HG02571 (cell line): Measurements from ENCODE around the gene WLS.

Source experiments
- ATAC-seq: cut with Tn5 transposase; IDR thresholded peaks from one replicate; pipeline ENCODE4 v1.9.1; 2021; ENCODE audit warnings: mild to moderate bottlenecking, moderate library complexity; ENCODE audit not compliant: unreplicated experiment

Gene WLS

DNA sequence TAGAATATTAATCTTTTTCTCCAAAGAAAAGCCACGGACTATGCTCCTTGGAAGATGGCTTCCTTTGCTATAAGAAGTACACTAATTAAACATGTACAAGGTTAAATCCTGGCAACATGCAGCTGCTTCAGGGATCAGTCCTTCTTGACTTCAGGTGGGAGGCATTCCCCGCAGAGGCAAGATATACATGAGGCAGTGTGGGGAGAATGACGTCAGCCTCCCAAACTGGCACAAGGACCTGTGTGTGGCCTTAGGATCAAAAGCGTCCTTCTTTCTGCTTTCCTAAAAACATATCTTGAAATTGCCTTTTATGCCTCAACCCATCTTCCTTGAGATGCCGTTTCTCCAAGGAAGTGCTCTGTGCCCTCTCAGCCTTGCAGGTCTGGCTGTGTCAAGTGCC, 90.3 kb downstream of the WLS start:
- no peak for ATAC-seq

DNA sequence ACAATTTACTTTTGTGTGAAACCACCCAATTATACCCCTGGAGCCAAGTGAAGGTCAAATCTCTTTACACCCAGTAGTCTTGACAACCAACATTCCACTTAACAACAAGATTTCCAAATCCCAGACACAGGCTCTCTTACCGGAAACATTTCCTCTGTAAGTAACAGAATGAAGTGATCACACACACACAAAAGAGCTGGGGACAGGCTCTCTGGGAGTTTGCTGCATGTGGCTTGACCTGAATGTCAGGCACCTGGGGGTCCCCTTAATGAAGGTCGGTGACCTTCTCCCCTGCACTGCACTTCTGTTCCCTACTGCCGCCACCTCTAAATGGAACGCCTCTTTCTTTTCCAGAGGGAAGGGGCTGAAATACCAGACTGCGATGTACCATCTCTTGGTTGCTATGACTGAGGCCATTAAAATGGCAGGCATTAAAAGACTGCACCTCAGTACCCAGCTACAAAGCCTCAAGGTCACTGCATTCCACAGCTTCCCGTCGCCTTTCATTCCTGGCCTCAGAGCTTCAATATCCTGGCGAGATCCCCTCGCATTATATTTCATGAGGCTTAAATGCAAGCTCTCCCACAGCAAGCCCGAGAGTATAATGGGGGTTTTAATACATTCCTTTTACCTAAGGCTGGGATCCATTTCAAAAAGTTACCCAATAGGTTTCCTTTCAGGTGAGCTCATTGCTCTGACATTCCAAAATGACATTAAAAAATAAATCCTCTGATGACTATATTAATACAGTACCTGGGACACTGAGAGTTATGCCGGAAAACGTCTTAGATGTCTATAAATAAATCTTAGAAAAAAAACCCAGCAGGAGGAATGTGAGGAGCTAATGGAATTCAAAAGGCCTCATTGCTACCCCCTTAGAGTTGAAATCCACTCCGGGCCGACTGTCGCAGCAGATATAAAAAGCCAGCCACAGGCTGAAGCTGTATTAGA, 91.0 kb downstream of the WLS start:
- ATAC-seq: no peak

DNA sequence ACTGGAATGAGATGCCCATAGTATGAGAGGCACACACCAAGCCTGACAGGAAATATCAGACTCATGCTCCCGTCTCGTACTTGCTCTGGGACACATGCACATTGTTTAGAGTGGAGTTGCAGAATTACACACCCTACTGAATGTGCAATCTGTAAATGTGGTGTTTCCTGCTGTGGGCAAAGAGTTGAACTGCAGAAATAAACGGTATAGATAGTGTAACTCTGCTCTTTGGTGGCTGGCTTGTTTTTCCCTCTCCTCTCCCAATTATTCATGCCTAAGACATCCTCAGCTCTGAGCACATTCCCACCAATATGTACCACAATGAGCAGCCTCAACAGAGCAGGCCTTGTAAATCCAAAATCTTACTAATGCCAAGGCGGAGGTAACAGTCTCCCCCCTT, 91.8 kb downstream of the WLS start:
- ATAC-seq: no peak

DNA sequence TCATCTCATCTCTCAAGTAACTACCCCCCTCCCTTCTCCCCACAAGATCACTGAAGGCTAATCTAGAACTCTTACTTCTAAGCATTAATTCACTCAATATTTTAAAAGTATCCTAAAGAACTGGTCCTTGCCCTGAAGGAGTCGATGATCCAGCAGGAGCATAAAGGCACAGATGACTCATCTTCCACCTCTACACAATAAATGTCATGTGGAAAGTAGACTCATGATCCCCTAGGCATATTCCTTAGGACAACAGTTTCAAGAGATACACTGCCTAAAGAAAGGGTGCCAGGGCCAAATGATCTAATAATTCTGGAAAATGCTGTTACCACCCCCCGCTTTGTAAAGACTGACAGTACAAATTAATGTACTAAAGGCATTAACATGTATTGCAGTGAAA, 96.1 kb downstream of the WLS start:
- no peak for ATAC-seq

DNA sequence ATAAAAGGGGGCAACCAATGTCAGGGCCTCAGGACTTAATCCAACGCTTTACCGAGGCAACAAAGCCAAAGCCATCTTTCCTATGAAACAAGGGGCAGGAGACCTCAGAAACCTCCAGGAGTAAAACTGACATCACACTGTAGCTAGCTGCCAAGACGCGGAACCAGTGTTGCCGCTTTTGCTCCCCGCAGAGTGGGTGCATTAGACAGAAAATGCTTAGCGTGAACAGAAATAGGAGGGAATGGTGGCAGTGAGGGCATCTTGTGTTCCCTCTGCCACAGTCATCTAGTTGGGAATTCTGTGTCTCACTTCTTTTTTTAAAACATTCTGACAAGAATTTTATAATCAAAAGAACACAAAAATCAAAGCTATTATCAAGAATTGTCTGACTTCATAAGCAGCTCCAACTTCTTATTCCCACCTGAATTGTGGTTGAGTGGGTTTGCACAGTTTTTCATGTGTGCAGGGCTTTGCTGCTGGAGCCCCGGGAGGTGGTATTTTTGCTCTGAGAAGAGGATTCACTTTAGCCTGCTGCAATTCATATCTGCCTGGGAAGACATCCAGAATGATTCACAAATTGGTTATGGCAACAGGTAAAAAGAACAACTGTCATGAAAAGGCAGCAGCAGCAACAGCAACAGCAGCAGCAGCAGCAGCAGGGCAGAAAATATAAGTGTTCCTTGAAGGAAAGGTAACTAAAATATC, 99.7 kb downstream of the WLS start:
- no peak for ATAC-seq

DNA sequence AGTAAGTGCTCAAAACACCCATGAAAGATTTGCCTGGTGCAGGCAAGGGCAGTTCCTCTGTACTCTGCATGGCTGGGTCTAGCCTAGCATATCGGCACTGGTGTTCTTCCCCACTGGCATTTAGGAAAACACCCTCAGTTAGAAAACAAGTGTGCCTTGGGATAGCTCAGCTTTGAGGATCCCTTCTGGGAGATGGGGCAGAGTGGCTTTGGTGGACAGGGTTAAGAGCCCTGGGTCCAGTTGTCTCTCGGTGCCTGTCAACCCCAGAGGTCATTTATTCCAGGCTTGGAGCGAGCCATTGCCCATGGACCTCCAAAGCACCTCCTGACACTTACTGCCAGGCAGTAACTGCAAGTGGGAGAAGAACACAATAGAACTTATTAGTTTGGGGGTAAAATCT, 101.1 kb downstream of the WLS start:
- ATAC-seq: no peak

DNA sequence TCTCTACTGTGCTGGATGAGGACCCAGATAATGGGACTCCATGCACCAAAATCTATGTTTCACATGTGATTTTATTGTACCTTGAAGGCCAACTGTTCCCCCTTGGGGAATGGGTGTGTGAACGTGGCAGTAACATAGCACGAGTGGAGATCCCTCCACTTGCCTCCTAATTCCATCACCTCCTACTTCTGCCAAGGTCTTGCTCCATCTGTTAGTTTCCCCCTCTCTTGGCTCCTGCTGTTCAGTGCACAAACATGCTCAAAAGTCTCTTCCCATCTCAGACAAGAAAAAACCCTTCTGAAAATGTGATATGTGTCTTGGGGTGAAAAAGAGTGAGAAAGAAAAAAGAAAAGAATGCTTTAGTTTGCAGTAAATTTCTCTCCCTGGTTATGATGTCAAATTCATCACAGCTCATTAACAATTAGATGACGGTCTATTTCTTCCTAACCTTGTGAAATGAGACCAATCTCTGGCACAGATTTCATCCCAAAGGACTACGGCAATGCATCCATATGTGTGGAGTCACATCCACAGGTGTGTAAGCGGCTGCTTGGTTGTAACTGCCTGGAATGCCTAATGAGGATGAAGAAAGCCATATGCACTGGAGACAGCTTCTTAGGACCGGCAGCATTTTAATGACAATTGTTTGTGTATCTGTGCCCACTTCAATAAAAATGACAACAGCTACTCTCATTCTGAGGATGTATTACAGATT, 102.6 kb downstream of the WLS start:
- ATAC-seq: no peak

DNA sequence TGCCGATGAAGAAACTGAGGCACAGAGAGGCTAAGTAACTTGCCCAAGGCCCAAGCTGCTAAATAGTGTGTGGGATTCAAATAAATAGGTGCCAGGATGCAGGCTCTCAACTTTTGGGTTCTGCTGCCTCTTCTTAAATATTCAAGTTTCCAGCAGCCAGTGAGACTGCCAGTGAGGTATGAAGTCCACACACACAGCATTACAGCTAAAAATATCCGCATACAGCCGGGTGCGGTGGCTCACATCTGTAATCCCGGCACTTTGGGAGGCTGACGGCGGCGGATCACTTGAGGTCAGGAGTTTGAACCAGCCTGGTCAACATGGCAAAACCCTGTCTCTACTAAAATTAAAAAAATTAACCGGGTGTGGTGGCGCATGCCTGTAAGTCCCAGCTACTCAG, 103.5 kb downstream of the WLS start:
- no peak for ATAC-seq

DNA sequence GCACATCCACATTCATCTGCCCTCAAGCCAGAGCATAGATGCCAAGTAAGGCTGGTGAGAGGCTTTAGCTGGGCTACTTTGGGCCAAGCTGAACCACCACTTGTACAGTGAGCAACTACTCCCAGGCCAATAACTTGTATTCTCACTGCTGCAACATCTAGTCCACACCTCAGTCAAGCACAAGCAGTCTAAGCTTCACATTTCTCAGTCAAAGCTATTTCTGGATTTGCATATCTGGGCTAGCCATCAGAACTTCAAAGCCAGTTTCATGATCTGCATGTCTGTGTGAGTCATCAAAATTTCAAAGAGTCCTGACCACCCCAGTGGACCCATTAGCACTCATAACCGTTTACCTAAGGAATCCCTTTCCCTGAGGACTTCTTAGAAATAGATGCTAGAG, 104.2 kb downstream of the WLS start:
- ATAC-seq: peak; percentile 78

DNA sequence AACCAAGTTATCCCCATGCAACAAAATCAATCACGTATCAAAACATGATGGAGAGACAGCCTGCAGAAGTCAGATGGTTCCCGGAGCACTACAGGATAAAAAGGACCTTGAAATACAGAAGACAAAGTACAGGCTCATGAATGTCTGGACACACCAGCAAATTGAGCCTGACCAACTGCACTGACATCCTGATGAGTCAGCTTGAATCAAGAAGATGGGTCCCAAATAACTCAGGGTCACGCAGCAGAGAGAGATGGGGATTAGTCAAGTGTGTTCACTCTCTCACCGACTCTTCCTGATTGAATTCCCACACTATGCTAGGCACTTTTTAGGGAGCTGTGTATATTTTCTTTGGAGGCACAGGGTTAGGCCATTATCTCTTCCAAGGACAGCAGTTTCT, 110.8 kb downstream of the WLS start:
- ATAC-seq: no peak

DNA sequence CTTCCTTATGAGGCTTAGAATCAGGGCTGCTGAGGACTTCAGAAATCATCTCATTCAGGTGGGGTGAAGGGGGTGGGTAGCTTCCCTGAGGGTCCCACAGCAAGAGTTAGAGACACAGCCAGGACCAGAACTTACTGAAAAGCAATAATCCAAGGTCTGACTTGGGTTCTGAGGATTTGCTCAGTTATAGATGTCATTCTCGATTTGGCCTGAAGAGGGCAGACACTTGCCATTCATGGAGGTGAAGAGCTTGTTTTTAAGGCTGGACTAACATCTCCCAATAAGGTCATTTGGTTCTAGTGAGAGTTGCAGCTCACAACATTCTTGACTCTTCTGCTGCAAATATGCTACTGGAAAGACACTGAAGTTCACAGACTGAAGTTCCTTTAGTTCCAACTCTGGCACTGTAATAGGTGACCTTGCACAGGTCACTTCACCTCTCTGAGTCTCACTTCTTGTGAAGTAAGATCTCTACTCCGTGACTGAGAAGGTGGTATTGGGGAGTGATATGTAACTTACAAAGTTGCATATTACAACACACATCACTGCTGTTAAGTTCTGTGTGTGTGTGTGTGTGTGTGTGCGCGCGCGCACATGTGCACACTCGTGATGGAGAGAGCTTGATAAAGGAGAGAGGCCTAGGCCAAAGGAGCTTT, 112.1 kb downstream of the WLS start:
- ATAC-seq: peak; percentile 64

DNA sequence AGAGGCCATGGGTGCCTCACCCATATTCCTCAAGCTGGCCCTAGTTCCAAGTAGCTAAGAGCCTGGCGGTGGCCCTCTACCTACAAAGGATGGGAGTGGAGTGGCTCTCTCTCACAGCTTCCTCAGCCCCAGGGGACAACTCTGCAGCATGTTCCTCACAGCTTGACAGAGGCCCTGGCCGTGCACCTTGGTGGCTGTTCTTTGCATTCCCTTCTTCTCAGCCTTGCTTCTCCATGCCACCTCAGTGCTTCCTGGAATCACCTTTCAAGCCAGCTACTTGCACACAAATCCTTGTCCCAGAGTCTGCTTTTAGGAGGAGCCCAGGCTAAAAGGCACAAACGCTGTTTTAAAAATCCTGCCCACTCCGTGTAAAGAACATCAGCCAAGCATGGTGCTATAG, 112.9 kb downstream of the WLS start:
- ATAC-seq: no peak

DNA sequence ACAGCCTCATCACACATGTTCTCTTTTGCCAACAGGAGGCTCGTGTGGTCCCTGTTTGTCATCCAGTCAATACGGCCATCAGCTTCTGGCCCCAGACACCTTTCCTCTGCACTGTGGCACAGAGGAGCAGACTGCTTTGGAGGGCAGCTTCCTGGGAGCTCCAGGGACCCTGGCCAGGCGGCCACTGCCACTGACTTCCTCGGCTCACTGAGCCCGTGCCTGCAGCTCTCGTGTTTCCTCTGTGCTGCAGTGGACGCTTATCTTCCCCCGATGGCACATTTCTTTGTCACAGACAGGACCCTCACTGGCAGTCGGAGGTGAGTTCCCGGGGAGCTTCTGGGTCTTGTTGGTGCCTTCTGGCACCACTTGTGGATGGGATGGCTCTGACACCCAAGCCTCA, 114.9 kb downstream of the WLS start:
- no peak for ATAC-seq

DNA sequence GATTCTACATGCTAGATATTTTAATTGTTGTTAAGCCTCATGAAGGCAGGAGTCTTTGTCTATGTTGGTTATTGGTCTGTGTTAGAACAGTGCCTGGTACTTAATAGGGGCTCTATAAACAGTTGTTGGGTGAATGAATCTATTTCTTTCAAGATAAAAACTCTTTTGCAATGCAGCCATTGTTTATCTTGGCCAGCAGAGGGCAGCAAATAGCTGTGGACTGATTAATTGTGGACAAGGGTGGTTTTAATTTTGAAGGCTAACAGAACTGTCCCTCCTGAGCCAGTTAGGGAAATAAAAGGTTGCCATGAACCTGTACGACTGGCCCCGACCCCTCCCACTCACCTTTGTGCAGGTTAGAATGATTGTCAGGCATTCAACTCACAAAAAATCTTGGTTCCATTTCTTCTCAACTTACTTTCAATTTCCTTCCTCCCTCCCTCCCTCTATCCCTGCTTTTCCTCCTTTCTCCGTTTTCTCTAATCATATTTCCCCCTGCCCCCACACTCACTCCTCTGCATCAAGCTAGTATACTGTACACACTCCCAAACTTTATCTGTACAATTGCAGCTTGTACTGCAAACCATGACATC, 115.6 kb downstream of the WLS start:
- ATAC-seq: no peak

DNA sequence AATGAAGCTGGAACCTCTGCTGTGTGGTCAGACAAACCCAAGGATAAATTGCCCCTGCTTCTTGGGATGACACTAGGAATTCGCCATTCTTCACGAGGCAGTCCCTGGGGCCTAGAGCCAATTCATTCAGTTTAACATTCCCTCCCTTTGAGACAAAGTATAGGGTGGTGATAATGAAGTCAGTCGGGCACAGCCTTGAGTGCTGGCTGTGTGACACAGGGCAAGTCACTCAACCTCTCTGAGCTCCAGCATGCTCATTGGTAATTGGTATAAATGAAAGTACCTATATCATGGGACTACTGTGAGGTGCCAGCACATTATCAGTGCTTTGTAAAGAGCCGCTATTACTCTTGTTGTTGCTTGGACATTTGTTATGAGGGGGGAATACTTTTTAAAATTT, 117.0 kb downstream of the WLS start:
- ATAC-seq: no peak

DNA sequence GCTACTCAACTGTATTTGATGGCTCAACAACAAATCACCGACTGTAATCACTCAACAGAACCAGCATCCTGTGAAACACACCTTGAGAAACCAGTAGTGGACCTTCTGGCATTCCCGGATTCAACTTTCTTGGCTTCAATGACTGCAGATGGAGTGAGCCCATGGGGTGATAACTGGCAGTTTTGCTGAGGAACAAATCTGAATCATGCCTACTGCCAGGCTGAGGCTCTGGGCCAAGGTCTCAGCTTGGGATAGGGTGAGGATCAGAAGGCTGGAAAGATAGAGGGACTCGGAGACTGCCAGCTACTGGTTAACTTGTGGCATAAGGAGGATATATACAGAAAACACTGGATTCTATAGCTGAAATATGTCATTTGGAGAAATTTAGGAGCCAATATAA, 118.4 kb downstream of the WLS start:
- no peak for ATAC-seq

DNA sequence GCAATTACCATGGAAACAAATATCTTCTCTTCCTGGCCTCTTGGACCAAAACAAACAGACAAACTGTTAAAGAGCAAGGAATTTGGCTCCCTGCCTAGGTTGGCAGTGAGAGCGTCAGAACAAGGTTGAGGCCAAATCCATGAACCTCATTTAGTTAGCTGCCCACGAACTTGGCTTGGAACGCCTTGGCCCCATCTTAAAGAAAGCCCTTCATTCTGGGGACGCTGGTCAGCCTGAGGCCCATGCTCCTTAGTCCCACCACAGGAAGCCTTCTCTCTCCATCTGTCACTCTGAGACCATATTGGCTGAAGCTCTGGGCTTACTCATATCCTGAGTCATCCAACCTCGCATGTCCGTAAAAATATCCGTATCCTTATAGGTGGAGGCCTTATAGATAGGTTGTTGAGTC, 119.5 kb downstream of the WLS start:
- no peak for ATAC-seq

DNA sequence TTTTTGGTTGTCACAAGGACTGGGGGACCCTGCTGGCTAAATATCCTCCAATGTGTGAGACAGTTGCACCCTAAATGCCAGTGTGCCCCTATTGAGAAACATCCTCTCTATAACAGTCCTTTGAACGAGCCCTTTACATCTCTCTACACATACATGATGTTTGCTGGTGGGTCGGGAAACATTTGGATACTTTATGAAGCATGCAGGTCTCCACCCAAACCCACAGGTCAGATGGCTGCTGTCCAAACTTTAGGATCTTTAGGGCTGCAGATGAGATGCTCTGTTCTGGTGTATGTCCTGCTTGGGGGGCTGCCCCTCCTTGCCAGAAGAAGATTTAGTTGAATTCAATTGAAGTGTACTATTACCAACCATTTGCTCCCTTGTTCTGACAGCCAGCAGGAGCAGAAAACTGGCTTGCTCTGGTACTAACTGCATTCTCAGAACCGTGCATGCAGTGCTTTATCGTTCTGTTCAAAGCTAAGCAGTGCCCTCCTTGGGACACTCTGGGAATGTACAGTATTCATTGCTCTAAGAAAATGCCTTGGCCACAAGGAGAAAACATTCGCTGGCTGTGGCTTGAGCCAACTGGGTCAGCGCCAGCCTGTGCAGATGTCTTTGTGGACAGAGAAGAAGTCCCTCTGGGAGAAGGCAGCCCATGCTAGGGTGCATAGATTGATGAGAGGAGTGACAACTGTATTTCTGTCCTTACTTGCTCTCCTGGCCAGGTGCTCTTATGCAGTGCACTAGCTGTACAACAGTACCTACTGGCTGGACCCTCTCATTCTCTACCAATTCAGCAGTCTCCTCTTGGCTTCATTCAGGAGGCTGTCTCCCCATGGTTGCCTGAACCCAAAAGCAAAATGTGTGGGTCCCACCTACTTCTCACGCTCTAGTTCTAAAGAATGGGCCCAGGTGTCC, 120.5 kb downstream of the WLS start:
- no peak for ATAC-seq

DNA sequence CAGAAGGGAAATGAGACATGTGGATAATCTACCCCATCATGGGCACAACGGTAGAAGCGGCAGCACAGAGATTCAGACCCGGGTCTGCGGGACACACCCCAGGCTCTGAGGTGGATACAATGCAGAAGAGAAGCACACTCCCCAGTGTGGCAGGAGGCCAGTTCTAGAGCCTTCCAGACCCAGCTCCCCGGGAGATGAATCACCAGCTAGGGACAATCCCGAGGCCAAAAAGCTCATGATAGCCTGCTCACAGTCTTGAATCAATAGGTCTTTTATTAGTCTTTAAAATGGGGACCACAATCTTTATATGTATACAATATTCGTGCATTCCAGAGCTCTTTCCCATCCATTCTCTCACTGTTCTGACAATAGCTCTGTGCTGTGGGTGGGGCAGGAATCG, 124.6 kb downstream of the WLS start:
- no peak for ATAC-seq
